Left lung (tissue), 10 donors: Measurements from ENCODE around the gene CYP4F2. TPM values are rescaled to one million over a fixed set of nuclear protein-coding genes. Genes with fewer than 3 reads are reported as not detected.
"Not testable (repeated sequence)": the region's sequence is repeated elsewhere in the genome, so short reads cannot be mapped to it uniquely, and the experiment has no call there.

ENCODE experiments used
- ATAC-seq: fragments of 200-7000 bp; cut with Tn5 transposase; one replicate; pipeline ENCODE4 v1.9.1; 2020; ENCODE audit warnings: moderate library complexity
- DNase-seq, 4 donors: peaks; one replicate each; pipeline ENCODE4 v3.0.0-alpha.2; 2013 to 2020
- H3K27ac ChIP-seq, 2 donors: fragments of 200-600 bp; sonication (generic) in 1 of 2; one replicate each; pipeline versions ENCODE4 v1.5.0 to v1.8.0; 2020 to 2021
- H3K27me3 ChIP-seq, 2 donors: fragments of 200-600 bp; sonication (generic) in 1 of 2; one replicate each; pipeline versions ENCODE4 v1.5.0 to v1.8.0; 2020 to 2021
- H3K36me3 ChIP-seq, 2 donors: fragments of 200-600 bp; sonication (generic) in 1 of 2; one replicate each; pipeline versions ENCODE4 v1.5.0 to v1.8.0; 2020 to 2021
- H3K4me1 ChIP-seq, 2 donors: fragments of 200-600 bp; one replicate each; pipeline ENCODE4 v1.8.0; 2021
- H3K4me3 ChIP-seq, 2 donors: fragments of 200-600 bp; sonication (generic) in 1 of 2; one replicate each; pipeline versions ENCODE4 v1.5.0 to v1.8.0; 2020 to 2021; ENCODE audit warnings: mild to moderate bottlenecking in 1 of 2
- H3K9me3 ChIP-seq, 2 donors: fragments of 200-600 bp; sonication (generic) in 1 of 2; one replicate each; pipeline versions ENCODE4 v1.5.0 to v1.8.0; 2020 to 2021
- intact Hi-C, 2 donors: fragments of 100-400 bp; cut with DNase I; formaldehyde crosslinking; loops; one replicate each; pipeline versions ENCODE4 v1.11.2 to v1.14.2; 2022
- polyA plus RNA-seq, 6 donors: library from polyadenylated mRNA; unstranded; fragments of 120-200 nt; gene quantifications; one replicate each; pipeline ENCODE4 v1.2.1, GENCODE V29; 2013; ENCODE audit not compliant: insufficient read length in 6 of 6
- total RNA-seq, 2 donors: library from RNA; stranded (reverse); fragmentation: NEBNext Ultra II Directional; extraction: Animal tissue kit (Norgen Biotek cat#: 25700); gene quantifications; one replicate each; pipeline ENCODE4 v1.2.1, GENCODE V29; 2021
- TF ChIP-seq, protein P1 (sequence below), 2 donors: fragments of 200-600 bp; sonication (generic) in 1 of 2; IDR thresholded peaks; one replicate each; pipeline versions ENCODE4 v1.5.0 to v1.8.0; 2021; ENCODE audit warnings: antibody characterized with exemption in 2 of 2
- donor health status: DM: no; HTN: yes; CAD: no.
- donor health status: DM: no; HTN: no; CAD: no.

Gene CYP4F2
- total and polyA plus RNA-seq, 8 donors = 0.34 TPM; not detected in 7

DNA sequence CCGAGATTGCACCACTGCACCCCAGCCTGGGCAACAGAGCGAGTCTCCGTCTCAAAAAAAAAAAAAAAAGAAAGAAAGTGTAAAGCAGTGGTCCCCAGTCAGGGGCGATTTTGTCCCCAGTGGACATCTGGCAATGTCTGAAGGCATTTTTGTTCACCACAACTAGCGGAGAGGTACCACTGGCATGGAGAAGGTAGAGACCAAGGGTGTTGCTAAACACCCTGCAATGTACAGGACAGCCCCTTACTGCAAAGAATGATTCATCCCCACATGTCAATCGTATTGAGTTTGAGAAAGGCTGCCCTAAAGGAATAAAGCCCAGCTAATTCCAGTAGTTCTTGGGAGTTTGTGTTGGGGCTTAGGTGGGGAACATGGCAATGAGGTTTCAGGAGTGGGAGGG lies 38.7 kb downstream of the CYP4F2 start:
- TF ChIP-seq, protein P1, sequence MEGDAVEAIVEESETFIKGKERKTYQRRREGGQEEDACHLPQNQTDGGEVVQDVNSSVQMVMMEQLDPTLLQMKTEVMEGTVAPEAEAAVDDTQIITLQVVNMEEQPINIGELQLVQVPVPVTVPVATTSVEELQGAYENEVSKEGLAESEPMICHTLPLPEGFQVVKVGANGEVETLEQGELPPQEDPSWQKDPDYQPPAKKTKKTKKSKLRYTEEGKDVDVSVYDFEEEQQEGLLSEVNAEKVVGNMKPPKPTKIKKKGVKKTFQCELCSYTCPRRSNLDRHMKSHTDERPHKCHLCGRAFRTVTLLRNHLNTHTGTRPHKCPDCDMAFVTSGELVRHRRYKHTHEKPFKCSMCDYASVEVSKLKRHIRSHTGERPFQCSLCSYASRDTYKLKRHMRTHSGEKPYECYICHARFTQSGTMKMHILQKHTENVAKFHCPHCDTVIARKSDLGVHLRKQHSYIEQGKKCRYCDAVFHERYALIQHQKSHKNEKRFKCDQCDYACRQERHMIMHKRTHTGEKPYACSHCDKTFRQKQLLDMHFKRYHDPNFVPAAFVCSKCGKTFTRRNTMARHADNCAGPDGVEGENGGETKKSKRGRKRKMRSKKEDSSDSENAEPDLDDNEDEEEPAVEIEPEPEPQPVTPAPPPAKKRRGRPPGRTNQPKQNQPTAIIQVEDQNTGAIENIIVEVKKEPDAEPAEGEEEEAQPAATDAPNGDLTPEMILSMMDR (IDR thresholded peaks at IDR 0.05) = no peak
- H3K27me3 ChIP-seq = peaks cover 0 to 29% of the 10 kb centered on the region in 2 donors
- no peak overlapping the region for H3K27ac ChIP-seq
- no peak for ATAC-seq
- no peak for DNase-seq
- no peak overlapping the region for H3K4me3 ChIP-seq
- H3K9me3 ChIP-seq = no peaks in the 10 kb centered on the region
- H3K4me1 ChIP-seq = no peaks in the 10 kb centered on the region
- H3K36me3 ChIP-seq = no peaks in the 10 kb centered on the region
- intact Hi-C loops = no loop called here

DNA sequence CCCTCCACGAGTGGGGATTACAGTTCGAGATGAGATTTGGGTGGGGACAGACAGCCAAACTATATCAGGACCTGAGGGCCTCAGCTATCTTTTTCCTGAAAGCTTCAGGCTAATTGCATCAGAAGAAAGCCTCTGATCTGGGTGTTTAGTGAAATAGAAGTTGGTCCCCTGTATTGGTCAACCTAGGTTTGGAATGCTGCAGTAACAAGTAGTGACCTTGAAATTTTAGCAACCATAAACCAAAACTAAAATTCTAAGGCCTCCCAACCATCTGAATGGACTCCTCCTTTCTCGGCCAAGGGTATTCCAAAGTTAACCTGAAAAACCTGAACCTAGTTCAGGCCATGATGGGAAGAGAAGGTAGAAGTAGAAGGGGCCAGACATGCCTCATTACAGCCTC lies 47.5 kb downstream of the CYP4F2 start:
- H3K4me3 ChIP-seq = no peak overlapping the region
- no peaks in the 10 kb centered on the region for H3K27me3 ChIP-seq
- ATAC-seq = no peak
- no peaks in the 10 kb centered on the region for H3K9me3 ChIP-seq
- intact Hi-C loops = no loop called here
- H3K4me1 ChIP-seq = no peaks in the 10 kb centered on the region
- H3K36me3 ChIP-seq = no peaks in the 10 kb centered on the region
- H3K27ac ChIP-seq = no peak overlapping the region
- TF ChIP-seq, protein P1 (IDR thresholded peaks at IDR 0.05) = no peak
- DNase-seq = no peak

GRCh38 chr19:15846923-15847322 lies 51.0 kb downstream of the CYP4F2 start:
- TF ChIP-seq, protein P1 (IDR thresholded peaks at IDR 0.05) = no peak
- Histone ChIP-seq H3K36me3 (no peaks in the 10 kb centered on the region), H3K4me1 (peaks cover 0 to 3% of the 10 kb centered on the region in 2 donors), H3K4me3 (no peak overlapping the region), H3K27ac (no peak overlapping the region), H3K27me3 (no peaks in the 10 kb centered on the region), H3K9me3 (no peaks in the 10 kb centered on the region)
- peak; percentile 65 for ATAC-seq
- intact Hi-C loops = no loop called here
- DNase-seq = no peak

- H3K4me3 ChIP-seq, H3K4me1 ChIP-seq, intact Hi-C loops, H3K36me3 ChIP-seq, H3K9me3 ChIP-seq, H3K27me3 ChIP-seq, H3K27ac ChIP-seq: not testable (repeated sequence)
- ATAC-seq (peak; percentile 86), DNase-seq (peak in 3 of 4 donors; percentile 58 to 88 (median 81))
Observed at GRCh38 chr19:15843894-15844222, 54.0 kb downstream of the CYP4F2 start.

- Histone ChIP-seq H3K9me3 (no peaks in the 10 kb centered on the region), H3K4me3 (no peak overlapping the region), H3K36me3 (no peaks in the 10 kb centered on the region), H3K27ac (no peak overlapping the region), H3K4me1 (peaks cover 0 to 4% of the 10 kb centered on the region in 2 donors), H3K27me3 (no peaks in the 10 kb centered on the region)
- intact Hi-C loops = no loop called here
- ATAC-seq (no peak), DNase-seq (no peak)
- TF ChIP-seq, protein P1 (IDR thresholded peaks at IDR 0.05) = no peak
Observed at GRCh38 chr19:15843203-15843893, 54.5 kb downstream of the CYP4F2 start.
